GM12801 (cell line): ENCODE results near the gene KNOP1.

ENCODE experiments used
- TF ChIP-seq, protein P1 (sequence below): IDR thresholded peaks from one replicate; pipeline ENCODE4 v1.5.1; 2011; ENCODE audit warnings: control low read depth; ENCODE audit not compliant: insufficient read length; ENCODE audit errors: extremely low read depth

The KNOP1 gene

DNA sequence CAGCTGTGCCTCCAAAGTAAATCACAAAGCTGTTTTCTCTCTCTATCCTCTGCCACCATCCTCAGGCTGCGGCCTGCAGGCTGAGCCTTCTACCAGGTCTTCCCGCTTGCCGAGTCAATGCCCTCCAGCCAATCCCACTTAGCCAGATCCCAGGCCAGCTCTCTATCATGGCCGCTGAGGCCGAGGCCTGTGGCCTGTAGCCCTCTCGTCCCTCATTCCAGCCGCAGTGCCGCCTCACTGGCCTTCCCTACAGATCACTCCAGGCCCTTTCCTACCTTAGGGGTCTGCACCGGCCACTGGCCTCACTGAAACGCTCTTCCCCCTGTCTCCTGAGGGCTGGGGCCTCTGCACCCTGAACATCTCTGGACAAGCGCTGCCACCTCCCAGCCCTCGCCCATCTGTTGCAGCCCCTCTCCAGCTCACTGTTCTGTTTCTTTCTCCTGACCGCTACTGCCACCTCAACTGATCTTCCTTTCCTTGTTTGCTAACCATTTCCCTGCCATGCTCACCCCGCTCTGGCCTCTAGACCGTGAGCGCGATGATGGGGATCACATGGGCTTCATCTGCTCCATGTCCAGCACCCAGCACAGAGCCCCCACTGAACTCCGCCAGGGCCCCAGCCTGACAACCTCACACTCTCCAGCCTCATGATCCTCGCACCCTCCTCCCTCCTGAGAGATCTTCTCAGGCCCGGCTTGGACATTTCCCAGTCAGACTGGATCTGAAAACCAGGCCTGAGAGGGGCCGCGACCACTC lies 8.5 kb downstream of the KNOP1 start:
- TF ChIP-seq, protein P1, sequence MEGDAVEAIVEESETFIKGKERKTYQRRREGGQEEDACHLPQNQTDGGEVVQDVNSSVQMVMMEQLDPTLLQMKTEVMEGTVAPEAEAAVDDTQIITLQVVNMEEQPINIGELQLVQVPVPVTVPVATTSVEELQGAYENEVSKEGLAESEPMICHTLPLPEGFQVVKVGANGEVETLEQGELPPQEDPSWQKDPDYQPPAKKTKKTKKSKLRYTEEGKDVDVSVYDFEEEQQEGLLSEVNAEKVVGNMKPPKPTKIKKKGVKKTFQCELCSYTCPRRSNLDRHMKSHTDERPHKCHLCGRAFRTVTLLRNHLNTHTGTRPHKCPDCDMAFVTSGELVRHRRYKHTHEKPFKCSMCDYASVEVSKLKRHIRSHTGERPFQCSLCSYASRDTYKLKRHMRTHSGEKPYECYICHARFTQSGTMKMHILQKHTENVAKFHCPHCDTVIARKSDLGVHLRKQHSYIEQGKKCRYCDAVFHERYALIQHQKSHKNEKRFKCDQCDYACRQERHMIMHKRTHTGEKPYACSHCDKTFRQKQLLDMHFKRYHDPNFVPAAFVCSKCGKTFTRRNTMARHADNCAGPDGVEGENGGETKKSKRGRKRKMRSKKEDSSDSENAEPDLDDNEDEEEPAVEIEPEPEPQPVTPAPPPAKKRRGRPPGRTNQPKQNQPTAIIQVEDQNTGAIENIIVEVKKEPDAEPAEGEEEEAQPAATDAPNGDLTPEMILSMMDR = no peak

GRCh38 chr16:19708296-19709205 lies 9.5 kb downstream of the KNOP1 start:
- TF ChIP-seq, protein P1 = no peak

GRCh38 chr16:19707569-19708295 lies 10.3 kb downstream of the KNOP1 start:
- TF ChIP-seq, protein P1 = no peak

DNA sequence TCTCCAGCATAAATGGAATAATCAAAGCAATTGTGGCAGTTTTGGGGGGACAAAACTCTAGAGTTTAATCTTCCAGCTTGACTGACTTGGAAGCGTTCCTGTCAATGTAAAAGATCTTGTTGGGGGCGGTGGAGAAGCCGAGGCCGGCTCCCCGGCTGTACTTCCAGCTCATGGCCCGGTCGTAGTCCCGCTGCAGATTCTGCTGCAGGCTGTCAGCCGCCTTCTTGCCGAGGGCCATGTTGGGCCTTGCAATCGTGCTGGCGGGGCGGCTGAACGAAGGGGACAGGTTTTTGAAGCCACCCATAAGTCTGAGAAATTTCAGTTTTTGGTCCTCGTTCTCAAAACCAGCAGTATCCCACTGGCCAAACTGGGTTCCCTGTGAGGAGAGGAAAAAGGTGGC lies 11.2 kb downstream of the KNOP1 start:
- TF ChIP-seq, protein P1 = no peak

DNA sequence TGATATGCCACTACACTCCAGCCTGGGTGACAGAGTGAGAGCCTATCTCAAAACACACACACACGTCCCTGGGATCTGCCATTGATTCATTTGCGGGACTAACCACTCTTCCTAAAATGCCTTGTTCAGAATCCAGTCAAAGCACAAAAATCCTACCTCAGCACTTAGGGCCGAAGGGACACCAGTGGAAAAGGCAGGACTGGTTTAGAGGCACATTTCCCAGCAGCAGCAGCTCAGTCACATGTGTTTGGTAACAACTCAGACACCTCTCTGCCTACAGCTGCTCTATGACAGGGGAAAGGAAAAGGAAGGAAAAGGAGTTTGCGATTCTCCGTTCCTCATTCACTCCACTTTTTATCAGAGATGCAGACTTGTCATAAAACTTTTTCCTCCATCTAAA lies 12.2 kb downstream of the KNOP1 start:
- TF ChIP-seq, protein P1 = no peak

DNA sequence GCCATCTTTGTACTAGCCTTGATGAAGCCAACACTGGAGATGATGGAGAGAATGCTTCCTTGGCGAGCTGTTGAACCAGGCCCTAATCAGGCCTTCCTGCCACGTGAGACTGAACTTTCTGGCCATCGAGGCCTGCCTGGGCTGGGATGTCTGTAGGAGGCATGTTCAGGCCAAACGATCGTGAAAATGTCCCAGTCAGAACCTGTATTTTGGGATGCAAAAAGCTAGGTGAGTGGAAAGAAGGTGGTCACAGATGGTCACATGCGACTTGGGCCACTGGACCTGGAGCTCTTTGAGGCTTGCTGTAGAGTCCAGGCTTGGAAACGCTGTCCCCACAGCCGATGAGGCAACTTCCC lies 12.9 kb downstream of the KNOP1 start:
- TF ChIP-seq, protein P1 = no peak
